ENCODE data around the gene ADGRD2.

ADGRD2 gene

GRCh38 chr9:124439086-124439485 is 11.2 kb upstream of the ADGRD2 start:
- no peak for DNase-seq

GRCh38 chr9:124439686-124440243 is 10.5 kb upstream of the ADGRD2 start:
- DNase-seq: no peak

DNA sequence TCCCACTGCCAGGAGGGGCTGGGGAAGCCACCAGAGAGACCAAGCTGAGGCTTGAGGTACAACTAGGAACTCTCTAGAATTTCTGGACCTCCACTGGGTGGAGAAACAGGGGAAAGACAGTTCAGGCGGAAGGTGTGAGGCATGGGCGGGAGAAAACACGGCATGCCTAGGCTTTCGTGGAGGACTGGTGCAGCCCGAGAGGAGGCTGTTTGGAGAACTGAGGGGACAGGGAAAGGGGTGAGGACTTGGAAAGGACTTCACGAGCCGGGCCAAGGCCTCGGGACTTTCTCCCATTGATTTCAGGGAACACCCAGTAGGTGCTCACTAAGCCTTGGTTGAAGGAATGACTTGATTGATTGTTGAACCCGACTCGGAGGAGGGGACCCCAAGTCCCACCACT is 9.5 kb upstream of the ADGRD2 start:
- DNase-seq: no peak

- no peak for DNase-seq
These were observed 9.0 kb upstream of the ADGRD2 start for GRCh38 chr9:124441291-124441690.

GRCh38 chr9:124442379-124442778 is 7.9 kb upstream of the ADGRD2 start:
- no peak for DNase-seq

DNA sequence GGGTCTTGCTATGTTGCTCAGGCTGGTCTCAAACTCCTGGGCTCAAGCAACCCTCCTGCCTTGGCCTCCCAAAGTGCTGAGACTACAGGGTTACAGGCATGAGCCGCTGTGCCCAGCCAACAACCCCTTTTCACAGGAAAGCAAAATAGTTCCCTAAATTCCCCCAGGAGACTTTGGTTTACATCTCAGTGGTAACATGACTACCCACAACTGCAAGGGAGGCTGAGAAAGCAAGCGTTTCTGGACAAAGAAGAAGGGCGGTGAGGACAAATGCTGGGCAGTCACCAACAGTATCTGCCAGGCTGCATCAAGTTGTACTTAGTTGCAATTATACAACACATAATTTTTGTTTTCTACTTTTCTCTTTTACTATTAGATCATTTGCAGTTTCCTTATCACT is 7.4 kb upstream of the ADGRD2 start:
- no peak for DNase-seq

DNA sequence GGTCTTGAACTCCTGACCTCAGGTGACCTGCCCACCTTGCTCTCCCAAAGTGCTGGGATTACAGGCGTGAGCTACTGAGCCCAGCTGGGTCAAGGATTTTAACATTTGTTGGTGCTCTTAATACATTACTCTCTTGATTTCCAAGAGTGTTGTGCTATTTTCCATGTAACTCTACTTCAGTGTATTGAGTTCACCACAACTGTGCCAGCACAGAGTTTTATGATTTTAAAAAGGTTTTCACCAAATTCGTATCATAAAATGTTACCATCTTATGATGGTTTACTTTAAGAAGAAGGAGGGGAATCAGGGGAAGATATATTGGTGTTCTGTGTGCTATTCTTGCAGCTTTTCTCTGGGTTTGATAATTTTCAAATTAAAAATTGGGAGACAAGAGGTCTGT is 6.6 kb upstream of the ADGRD2 start:
- no peak for DNase-seq

DNA sequence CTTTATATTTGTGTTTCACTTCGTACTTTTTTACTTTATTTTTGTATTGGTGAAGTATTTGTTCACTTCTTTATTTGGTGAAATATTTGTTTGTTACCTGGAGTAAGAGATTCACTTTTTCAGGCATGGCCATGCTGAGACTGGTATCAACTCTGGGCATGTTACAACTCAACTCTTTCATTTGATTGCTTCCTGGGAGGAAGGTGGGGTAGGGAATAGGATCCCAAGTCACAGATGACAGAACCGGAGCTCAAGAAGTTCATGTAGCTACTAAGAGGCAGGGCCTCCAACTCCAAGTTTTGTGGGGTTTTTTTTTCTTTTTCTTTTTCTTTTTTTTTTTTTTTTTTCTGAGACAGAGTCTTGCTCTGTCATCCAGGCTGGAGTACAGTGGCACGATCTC is 6.1 kb upstream of the ADGRD2 start:
- no peak for DNase-seq

DNA sequence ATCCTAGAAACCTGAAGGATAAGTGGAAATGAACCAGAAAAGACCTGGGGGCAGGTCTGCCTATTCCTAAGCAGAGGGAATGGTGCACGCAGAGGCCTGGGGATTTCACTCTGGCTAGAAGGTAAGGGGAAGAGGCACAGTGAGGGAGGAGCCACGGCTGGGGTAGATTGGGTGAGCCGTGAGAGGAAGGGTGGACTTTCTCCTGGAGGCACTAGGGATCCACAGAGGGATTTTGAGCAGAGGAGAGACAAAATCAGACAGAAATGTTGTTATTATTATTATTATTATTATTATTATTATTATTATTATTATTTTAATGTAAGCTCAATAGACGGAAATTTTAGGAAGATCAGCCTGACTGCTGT is 3.0 kb upstream of the ADGRD2 start:
- no peak for DNase-seq

DNA sequence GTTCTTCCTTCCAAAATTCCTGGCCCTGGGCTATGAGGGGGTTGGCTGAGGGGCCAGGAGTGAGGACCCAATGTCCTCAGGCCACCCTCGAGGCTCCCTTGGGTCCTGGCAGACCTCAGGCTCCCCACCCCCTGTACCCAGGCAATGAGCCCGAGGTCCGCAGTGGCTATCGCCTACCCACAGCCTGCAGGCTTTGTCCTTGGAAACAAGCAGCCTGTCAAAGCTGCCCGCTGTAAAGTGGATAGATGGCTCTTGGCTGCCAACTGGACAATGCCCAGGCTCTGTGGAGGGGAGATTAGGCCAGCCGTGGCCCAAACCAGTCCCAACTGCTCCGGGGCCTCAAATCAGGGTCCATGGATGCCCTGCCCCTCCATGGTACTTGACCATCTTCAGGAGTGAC is 2.2 kb upstream of the ADGRD2 start:
- DNase-seq: no peak

- no peak for DNase-seq
These were observed 685 bp upstream of the ADGRD2 start for GRCh38 chr9:124449381-124450151.

- no peak for DNase-seq
These were observed 845 bp downstream of the ADGRD2 start for GRCh38 chr9:124450931-124451661.

DNA sequence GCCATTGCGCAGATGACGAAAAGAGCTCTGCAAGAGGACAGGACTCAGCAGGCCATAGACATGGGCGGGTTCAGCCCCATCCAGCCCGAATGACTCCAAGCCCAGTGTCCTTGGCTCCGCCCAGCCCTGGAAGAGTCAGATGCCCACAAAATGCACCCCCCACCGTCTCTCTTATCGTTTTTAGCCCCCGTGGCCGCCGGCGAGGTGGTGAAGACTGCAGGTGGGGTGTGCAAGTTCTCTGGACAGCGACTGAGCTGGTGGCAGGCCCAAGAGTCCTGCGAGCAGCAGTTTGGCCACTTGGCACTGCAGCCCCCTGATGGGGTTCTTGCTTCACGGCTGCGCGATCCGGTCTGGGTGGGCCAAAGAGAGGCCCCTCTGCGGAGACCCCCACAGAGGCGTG is 2.1 kb downstream of the ADGRD2 start:
- DNase-seq: no peak

DNA sequence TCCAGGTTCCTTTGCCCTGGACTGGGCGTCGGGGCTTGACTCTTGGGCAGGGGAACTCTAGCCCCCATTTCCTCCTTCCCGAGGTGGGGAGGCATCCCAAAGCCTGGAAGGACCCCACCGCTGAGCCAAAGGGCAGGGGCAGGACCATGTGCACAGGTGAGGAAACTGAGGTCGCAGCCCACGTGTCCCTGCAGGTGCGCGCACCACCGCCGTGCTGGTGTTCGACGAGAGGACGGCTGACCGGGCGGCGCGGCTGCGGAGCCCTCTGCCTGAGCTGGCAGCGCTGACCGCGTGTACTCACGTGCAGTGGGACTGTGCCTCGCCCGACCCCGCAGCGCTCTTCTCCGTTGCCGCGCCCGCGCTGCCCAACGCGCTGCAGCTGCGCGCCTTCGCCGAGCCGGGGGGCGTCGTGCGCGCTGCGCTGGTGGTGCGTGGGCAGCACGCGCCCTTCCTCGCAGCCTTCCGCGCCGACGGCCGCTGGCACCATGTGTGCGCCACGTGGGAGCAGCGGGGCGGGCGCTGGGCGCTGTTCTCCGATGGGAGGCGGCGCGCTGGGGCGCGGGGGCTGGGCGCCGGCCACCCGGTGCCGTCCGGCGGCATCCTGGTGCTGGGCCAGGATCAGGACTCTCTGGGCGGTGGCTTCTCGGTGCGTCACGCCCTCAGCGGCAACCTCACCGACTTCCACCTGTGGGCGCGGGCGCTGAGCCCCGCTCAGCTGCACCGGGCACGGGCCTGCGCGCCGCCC is 2.8 kb downstream of the ADGRD2 start:
- no peak for DNase-seq

DNA sequence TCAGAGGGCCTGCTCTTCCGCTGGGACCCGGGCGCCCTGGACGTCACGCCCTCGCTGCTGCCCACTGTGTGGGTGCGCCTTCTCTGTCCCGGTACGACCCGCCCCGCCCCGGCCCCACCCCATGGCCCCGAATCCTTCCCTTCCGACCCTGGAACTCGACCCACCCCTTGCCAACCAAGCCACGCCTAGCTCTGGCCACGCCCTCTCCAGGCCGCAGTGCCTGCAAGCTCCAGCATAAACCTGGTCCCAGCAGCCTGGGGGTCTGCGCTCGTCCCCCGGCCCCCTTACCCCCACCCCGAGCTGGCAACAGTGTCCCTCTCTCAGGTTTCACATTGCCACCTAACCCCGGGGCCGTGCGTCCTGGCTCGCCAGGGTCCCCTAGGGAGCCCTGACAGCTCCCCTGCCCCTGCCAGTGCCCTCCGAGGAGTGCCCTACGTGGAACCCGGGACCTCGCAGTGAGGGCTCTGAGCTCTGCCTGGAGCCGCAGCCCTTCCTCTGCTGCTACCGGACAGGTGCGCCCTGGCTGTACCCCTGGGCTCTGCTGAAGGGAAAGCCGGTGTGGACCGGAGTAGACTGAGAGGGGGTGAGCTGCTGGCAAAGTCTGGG is 3.4 kb downstream of the ADGRD2 start:
- DNase-seq: no peak

DNA sequence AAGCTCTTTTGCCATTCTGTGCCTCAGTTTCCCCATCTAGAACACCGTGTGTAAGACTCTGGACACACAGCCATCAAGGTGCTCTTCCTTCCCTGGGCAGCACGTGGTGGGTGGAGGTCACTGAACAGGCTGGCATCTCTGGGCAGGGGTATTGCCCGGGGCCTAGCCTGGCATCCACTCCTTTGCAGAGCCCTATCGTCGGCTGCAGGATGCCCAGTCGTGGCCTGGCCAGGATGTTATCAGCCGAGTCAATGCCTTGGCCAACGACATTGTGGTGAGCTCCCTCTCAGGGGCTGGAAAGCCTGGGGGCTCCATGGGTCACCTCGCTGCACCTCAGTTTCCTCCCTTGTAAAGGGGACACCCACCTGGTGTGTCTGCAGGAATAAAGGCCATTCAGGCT is 4.0 kb downstream of the ADGRD2 start:
- DNase-seq: no peak

GRCh38 chr9:124454791-124455443 is 4.7 kb downstream of the ADGRD2 start:
- no peak for DNase-seq

- DNase-seq: no peak
These were observed 5.6 kb downstream of the ADGRD2 start for GRCh38 chr9:124455820-124456219.

- no peak for DNase-seq
These were observed 6.3 kb downstream of the ADGRD2 start for GRCh38 chr9:124456341-124457078.

GRCh38 chr9:124457079-124457886 is 7.0 kb downstream of the ADGRD2 start:
- no peak for DNase-seq

DNA sequence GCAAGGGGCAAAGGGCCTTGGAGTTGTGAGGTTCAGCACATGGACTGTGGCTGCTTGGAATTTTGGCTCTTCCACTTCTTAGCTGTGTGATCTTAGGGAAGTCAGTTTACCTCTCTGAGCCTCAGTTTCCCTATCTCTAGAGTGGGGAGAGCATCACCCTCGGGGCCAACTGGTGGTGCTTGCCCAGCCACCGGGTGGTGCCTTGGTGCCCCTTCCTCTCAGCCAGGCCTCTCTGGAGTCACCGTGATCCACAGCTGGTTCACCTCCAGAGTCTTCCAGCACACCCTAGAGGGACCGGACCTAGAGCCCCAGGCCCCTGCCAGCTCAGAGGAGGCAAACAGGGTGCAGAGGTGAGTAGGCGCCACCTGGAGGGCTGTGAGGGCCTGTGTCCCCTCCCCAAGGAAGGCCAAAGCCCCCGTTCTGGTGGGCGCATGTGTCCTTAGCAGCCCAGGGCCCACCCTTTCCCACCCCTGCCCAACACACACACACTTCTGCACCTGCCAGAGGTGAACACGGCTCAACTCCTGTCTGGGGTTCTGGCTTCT is 7.7 kb downstream of the ADGRD2 start:
- no peak for DNase-seq
